ENCODE measurements around the gene SLCO2A1. TPM values are rescaled to one million over a fixed set of nuclear protein-coding genes. Genes with fewer than 3 reads are reported as not detected.

The SLCO2A1 gene
- total RNA-seq, 4 donors from 2014 or later: 15.0 to 33.0 (median 19.2) TPM

GRCh38 chr3:133932009-133932408, 97.7 kb downstream of the SLCO2A1 start:
- Histone ChIP-seq H3K9me3 (no peaks in the 10 kb centered on the region), H3K36me3 (no peaks in the 10 kb centered on the region), H3K4me3 (no peak overlapping the region), H3K27me3 (no peaks in the 10 kb centered on the region), H3K27ac (no peak overlapping the region), H3K4me1 (peaks cover 3 to 14% (median 4%) of the 10 kb centered on the region in 4 donors)
- DNase-seq: peak in 1 of 3 donors; percentile 7
- TF ChIP-seq POLR2A (IDR thresholded peaks at IDR 0.05) (no peak), CTCF (IDR thresholded peaks at IDR 0.05) (no peak)

DNA sequence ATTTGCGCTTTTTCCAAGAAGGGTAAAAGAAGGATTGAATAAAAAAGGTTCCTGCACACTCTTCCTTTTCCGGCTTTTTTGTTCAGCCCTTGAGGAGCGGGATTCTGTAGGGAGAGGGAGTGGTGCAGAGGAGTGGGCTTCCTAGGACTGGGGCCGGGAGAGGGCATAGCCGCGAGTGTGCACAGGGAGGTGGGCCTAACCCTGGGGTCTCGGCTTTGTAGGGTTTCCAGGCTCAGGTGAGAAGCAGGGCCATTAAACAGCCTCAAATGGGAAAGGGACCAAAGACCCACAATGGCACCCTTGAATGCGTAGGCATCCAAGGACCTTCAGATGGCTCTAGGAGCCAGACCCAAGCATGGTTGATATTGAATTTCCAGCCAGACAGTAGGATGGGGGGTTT, 98.6 kb downstream of the SLCO2A1 start:
- Histone ChIP-seq H3K27me3 (no peaks in the 10 kb centered on the region), H3K4me1 (peaks cover 3 to 14% (median 5%) of the 10 kb centered on the region in 4 donors), H3K9me3 (no peaks in the 10 kb centered on the region), H3K36me3 (no peaks in the 10 kb centered on the region), H3K27ac (no peak overlapping the region), H3K4me3 (no peak overlapping the region)
- TF ChIP-seq CTCF (IDR thresholded peaks at IDR 0.05) (no peak), POLR2A (IDR thresholded peaks at IDR 0.05) (no peak)
- no peak for DNase-seq

DNA sequence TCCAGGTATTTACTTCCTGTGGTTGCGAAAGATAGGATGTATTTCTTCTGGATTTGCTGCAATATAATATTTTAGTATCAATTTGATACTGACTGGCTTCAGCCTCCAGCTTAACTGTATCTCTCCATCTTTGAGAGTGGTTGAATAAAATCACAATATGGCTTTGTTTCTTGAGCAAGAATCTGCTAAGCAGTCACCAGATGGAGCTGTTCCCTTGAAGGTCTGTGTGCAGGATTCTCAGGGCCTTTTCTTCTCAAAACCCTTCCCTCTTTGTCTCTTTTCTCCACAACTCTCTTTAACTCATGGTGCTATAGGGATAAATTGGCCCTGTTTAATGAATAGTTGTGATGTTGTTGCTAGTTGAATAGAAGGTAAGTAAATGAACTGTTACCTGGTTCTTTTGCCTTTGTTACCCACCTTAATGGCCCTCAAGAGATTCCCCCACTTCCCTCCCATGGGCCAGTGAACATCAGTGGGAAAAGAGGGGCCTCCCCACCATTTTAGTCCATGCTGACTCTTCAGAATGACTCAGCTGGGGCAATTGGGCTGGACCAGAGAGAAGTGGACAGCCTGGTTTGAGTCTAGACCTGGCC, 99.3 kb downstream of the SLCO2A1 start:
- no peaks in the 10 kb centered on the region for H3K27me3 ChIP-seq
- H3K4me1 ChIP-seq: peaks cover 3 to 14% (median 5%) of the 10 kb centered on the region in 4 donors
- no peak overlapping the region for H3K4me3 ChIP-seq
- no peaks in the 10 kb centered on the region for H3K36me3 ChIP-seq
- no peaks in the 10 kb centered on the region for H3K9me3 ChIP-seq
- peak in 1 of 3 donors; percentile 2 for DNase-seq
- TF ChIP-seq POLR2A (IDR thresholded peaks at IDR 0.05): no peak
- TF ChIP-seq CTCF (IDR thresholded peaks at IDR 0.05): peak in 4 of 6 experiments; percentile 34 to 84 (median 82)
- no peak overlapping the region for H3K27ac ChIP-seq

GRCh38 chr3:133928903-133929607, 100.7 kb downstream of the SLCO2A1 start:
- TF ChIP-seq CTCF (IDR thresholded peaks at IDR 0.05) (no peak), POLR2A (IDR thresholded peaks at IDR 0.05) (no peak)
- H3K4me1 ChIP-seq: peaks cover 2 to 6% (median 5%) of the 10 kb centered on the region in 4 donors
- no peaks in the 10 kb centered on the region for H3K27me3 ChIP-seq
- H3K4me3 ChIP-seq: no peak overlapping the region
- no peaks in the 10 kb centered on the region for H3K9me3 ChIP-seq
- H3K27ac ChIP-seq: no peak overlapping the region
- H3K36me3 ChIP-seq: no peaks in the 10 kb centered on the region
- peak in 1 of 3 donors; percentile 13 for DNase-seq

- TF ChIP-seq POLR2A (IDR thresholded peaks at IDR 0.05) (no peak), CTCF (IDR thresholded peaks at IDR 0.05) (no peak)
- peak in 1 of 3 donors; percentile 9 for DNase-seq
- Histone ChIP-seq H3K4me1 (peaks cover 0 to 6% (median 5%) of the 10 kb centered on the region in 4 donors), H3K27me3 (no peaks in the 10 kb centered on the region), H3K27ac (no peak overlapping the region), H3K9me3 (no peaks in the 10 kb centered on the region), H3K36me3 (no peaks in the 10 kb centered on the region), H3K4me3 (peak overlapping the region in 2 of 4 donors; percentile 53 to 59)
Observed at GRCh38 chr3:133928136-133928893, 101.4 kb downstream of the SLCO2A1 start.

Data from Peyer's patch (tissue), 4 donors.